Karpas-422 (cell line): ENCODE data around the gene RPIA. TPM values are rescaled to one million over a fixed set of nuclear protein-coding genes. Genes with fewer than 3 reads are reported as not detected.
"Not testable (repeated sequence)": the region's sequence is repeated elsewhere in the genome, so short reads cannot be mapped to it uniquely, and the experiment has no call there.

Experiments
- DNase-seq: peaks from one replicate; pipeline ENCODE4 v3.0.0-alpha.2; 2015
- H2AFZ ChIP-seq: fragments of 200-600 bp; sonication (generic); 2 replicates; pipeline ENCODE4 v1.6.1; 2014; ENCODE audit warnings: antibody characterized with exemption, low read length, mixed read lengths
- H3K27ac ChIP-seq: fragments of 200-600 bp; sonication (generic); 2 replicates; pipeline ENCODE4 v1.5.1; 2014; ENCODE audit warnings: mild to moderate bottlenecking, low read length, moderate library complexity
- H3K27me3 ChIP-seq: fragments of 200-600 bp; sonication (generic); 2 replicates; pipeline ENCODE4 v1.6.1; 2014; ENCODE audit warnings: low read length, mixed read lengths
- H3K36me3 ChIP-seq: fragments of 200-600 bp; sonication (generic); 2 replicates; pipeline ENCODE4 v1.6.1; 2014; ENCODE audit warnings: low read length, mixed read lengths; ENCODE audit not compliant: insufficient read depth
- H3K4me1 ChIP-seq: fragments of 200-600 bp; sonication (generic); 2 replicates; pipeline ENCODE4 v1.6.1; 2014; ENCODE audit warnings: mild to moderate bottlenecking, low read length, mixed read lengths
- H3K4me2 ChIP-seq: fragments of 200-600 bp; sonication (generic); 2 replicates; pipeline ENCODE4 v1.6.1; 2014; ENCODE audit warnings: low read length, low read depth, mild to moderate bottlenecking; ENCODE audit not compliant: poor library complexity, severe bottlenecking
- H3K4me3 ChIP-seq: fragments of 200-600 bp; sonication (generic); 2 replicates; pipeline ENCODE4 v1.5.1; 2014; ENCODE audit warnings: mild to moderate bottlenecking, antibody characterized with exemption, low read length, mixed read lengths
- H3K79me2 ChIP-seq: fragments of 200-600 bp; sonication (generic); 2 replicates; pipeline ENCODE4 v1.6.1; 2014; ENCODE audit warnings: mild to moderate bottlenecking, low read length, mixed read lengths
- H3K9ac ChIP-seq: fragments of 200-600 bp; sonication (generic); 2 replicates; pipeline ENCODE4 v1.6.0; 2014; ENCODE audit warnings: low read length
- H3K9me2 ChIP-seq: fragments of 200-600 bp; sonication (generic), shearing (Covaris generic); replicated peaks from 2 replicates; pipeline ENCODE4 v1.6.0; 2014; ENCODE audit warnings: mild to moderate bottlenecking, low read length, moderate library complexity; ENCODE audit not compliant: insufficient read depth
- H3K9me3 ChIP-seq: fragments of 300-700, 200-600 bp; sonication (generic); 2 replicates; pipeline ENCODE4 v1.6.1; 2014; ENCODE audit warnings: low read length, mixed read lengths
- H4K20me1 ChIP-seq: fragments of 200-600 bp; sonication (generic); 2 replicates; pipeline ENCODE4 v1.6.1; 2014; ENCODE audit warnings: mild to moderate bottlenecking, antibody characterized with exemption, low read length, low read depth; ENCODE audit not compliant: insufficient read depth
- total RNA-seq: library from RNA; depleted of rRNA; stranded (reverse); fragments of >200 nt; shearing (Covaris generic); gene quantifications from 2 replicates; pipeline ENCODE4 v1.2.3, GENCODE V29; 2014; ENCODE audit warnings: low replicate concordance; rRNA removed

The RPIA gene
- 36.4 and 72.0 TPM in 2 replicates for total RNA-seq

- peak within 1 kb of the TSS; percentile 82 for H3K4me3 ChIP-seq
- peak; percentile 100 for DNase-seq
- H4K20me1 ChIP-seq, result no peaks in the 10 kb centered on the region; the same call in 1 of the 2 replicates
- no peaks in the 10 kb centered on the region for H3K9me2 ChIP-seq
- H2AFZ ChIP-seq, result peak within 1 kb of the TSS; percentile 62; the same call in 1 of the 2 replicates
- peaks cover 44% of the 10 kb centered on the region for H3K4me1 ChIP-seq
- no peaks in the 10 kb centered on the region for H3K27me3 ChIP-seq
- H3K9me3 ChIP-seq, result no peaks in the 10 kb centered on the region
- peak within 1 kb of the TSS; percentile 89 for H3K4me2 ChIP-seq
- H3K36me3 ChIP-seq, result no peaks in the 10 kb centered on the region
- peak within 1 kb of the TSS; percentile 79 for H3K27ac ChIP-seq
- H3K9ac ChIP-seq, result peak within 1 kb of the TSS; percentile 91
- peaks cover 62% of the 10 kb centered on the region for H3K79me2 ChIP-seq
Observed at GRCh38 chr2:88691339-88692183, at the start of gene RPIA. TSS of gene RPIA (plus strand) at chr2:88691673. CDS start at chr2:88691699, 26 bp downstream.

DNA sequence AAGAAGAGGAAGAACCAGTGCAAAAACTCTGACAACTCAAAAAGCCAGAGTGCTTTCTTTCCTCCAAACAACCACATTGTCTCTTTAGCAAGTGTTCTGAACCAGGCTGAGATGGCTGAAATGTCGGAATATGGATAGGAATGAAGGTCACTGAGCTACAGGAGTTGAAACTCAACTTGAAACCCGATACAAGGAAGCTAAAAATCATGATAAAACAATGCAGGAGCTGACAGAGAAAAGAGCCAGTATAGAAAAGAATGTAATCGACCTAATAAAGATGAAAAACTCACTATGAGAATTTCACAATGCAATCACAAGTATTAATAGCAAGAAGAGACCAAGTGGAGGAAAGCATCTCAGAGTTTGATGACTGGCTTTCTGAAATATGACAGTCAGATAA is 49.2 kb upstream of the RPIA start:
- H3K79me2 ChIP-seq, result no peaks in the 10 kb centered on the region
- no peak overlapping the region for H2AFZ ChIP-seq
- H3K4me1 ChIP-seq, result peaks cover 14% of the 10 kb centered on the region
- no peaks in the 10 kb centered on the region for H3K27me3 ChIP-seq
- no peaks in the 10 kb centered on the region for H3K36me3 ChIP-seq
- H3K9ac ChIP-seq, result no peak overlapping the region
- no peak overlapping the region for H3K27ac ChIP-seq
- DNase-seq, result no peak
- H3K9me2 ChIP-seq, result no peaks in the 10 kb centered on the region
- no peaks in the 10 kb centered on the region for H3K9me3 ChIP-seq
- no peaks in the 10 kb centered on the region for H4K20me1 ChIP-seq
- no peak overlapping the region for H3K4me2 ChIP-seq
- no peak overlapping the region for H3K4me3 ChIP-seq

DNA sequence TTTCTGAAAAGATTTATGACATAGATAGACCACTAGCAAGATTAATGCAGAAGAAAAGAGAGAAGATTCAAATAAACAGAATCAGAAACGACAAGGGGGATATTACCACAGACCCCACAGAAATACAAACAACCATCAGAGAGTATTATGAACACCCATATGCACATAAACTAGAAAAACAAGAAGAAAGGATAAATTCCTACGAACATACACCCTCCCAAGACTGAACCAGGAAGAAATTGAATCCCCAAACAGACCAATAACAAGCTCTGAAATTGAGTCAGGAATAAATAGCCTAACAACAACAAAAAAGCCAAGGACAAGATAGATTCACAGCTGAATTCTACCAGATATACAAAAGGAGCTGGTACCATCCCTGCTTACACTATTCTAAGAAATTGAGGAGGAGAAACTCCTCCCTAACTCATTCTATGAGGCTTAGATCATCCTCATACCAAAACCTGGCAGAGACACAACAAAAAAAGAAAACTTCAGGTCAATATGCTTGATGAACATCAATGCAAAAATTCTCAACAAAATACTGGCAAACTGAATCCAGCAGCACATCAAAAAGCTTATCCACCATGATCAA is 46.1 kb upstream of the RPIA start:
- not testable (repeated sequence) for H3K9ac ChIP-seq, H4K20me1 ChIP-seq, H3K4me1 ChIP-seq, DNase-seq, H3K4me2 ChIP-seq, H3K36me3 ChIP-seq, H3K79me2 ChIP-seq, H3K9me2 ChIP-seq, H3K9me3 ChIP-seq, H3K27ac ChIP-seq, H3K4me3 ChIP-seq, H3K27me3 ChIP-seq, H2AFZ ChIP-seq

DNA sequence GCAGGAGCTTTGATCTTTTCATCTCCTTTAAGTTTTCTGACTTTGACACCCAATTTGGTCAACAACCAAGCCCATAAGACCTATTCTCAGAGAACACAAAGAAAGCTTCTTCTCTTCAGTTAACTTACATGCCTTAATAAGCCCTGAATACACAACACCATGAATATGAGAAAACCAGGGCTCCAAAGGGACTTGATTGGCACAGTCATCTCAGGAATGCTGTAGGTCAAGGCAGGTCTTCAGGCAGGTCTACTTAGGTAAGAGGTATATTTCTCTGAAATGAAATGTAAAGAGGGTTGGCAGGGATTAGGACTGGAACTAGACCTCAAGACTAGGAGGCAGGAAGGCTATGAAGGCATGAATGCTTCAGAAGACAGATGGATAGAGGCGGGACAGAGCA is 39.8 kb upstream of the RPIA start:
- no peaks in the 10 kb centered on the region for H3K79me2 ChIP-seq
- H3K4me3 ChIP-seq, result no peak overlapping the region
- no peaks in the 10 kb centered on the region for H4K20me1 ChIP-seq
- H3K4me2 ChIP-seq, result no peak overlapping the region
- H3K4me1 ChIP-seq, result no peaks in the 10 kb centered on the region
- no peak overlapping the region for H3K27ac ChIP-seq
- no peaks in the 10 kb centered on the region for H3K36me3 ChIP-seq
- H3K9me3 ChIP-seq, result no peaks in the 10 kb centered on the region
- no peaks in the 10 kb centered on the region for H3K27me3 ChIP-seq
- no peak overlapping the region for H2AFZ ChIP-seq
- no peak for DNase-seq
- no peak overlapping the region for H3K9ac ChIP-seq
- H3K9me2 ChIP-seq, result no peaks in the 10 kb centered on the region

DNA sequence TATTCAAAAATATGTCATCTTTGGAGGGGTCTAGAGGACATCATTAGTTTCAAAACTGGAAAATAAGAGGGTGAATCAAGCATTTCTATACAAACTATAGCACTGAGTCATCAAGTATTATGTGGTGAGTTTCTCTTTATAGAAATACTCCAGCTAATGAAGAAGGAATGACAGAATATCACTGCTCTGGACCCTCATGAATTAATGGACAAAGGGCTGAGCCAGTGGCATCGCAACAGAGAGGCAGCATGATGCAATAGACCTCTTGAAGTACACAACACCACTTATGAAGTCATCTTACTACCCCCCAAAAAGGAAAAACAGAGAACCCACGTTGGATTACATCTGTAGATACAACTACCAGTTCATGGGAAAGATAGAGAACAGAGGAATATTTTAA is 36.8 kb upstream of the RPIA start:
- peaks cover 5% of the 10 kb centered on the region for H3K4me1 ChIP-seq
- H2AFZ ChIP-seq, result no peak overlapping the region
- H3K36me3 ChIP-seq, result no peaks in the 10 kb centered on the region

GRCh38 chr2:88656690-88657089 is 34.8 kb upstream of the RPIA start:
- Histone ChIP-seq H3K9me2 (no peaks in the 10 kb centered on the region), H3K36me3 (no peaks in the 10 kb centered on the region), H3K4me2 (no peak overlapping the region), H3K27ac (no peak overlapping the region), H3K79me2 (no peaks in the 10 kb centered on the region), H2AFZ (no peak overlapping the region), H3K4me1 (peaks cover 5% of the 10 kb centered on the region), H3K9ac (no peak overlapping the region), H3K4me3 (no peak overlapping the region), H3K9me3 (no peaks in the 10 kb centered on the region), H3K27me3 (no peaks in the 10 kb centered on the region), H4K20me1 (no peaks in the 10 kb centered on the region)
- DNase-seq, result no peak

More for the DNA sequence above, 36.8 kb upstream of the RPIA start:
- DNase-seq, result no peak
- no peak overlapping the region for H3K4me3 ChIP-seq
- H4K20me1 ChIP-seq, result no peaks in the 10 kb centered on the region
- H3K79me2 ChIP-seq, result no peaks in the 10 kb centered on the region
- no peaks in the 10 kb centered on the region for H3K9me2 ChIP-seq
- H3K27me3 ChIP-seq, result no peaks in the 10 kb centered on the region
- no peak overlapping the region for H3K4me2 ChIP-seq
- no peak overlapping the region for H3K27ac ChIP-seq
- no peak overlapping the region for H3K9ac ChIP-seq
- H3K9me3 ChIP-seq, result no peaks in the 10 kb centered on the region

- Histone ChIP-seq H3K27me3 (no peaks in the 10 kb centered on the region), H3K9me2 (no peaks in the 10 kb centered on the region), H3K4me2 (no peak overlapping the region), H3K36me3 (no peaks in the 10 kb centered on the region), H3K4me3 (no peak overlapping the region), H3K27ac (no peak overlapping the region), H2AFZ (no peak overlapping the region), H3K9ac (no peak overlapping the region), H3K4me1 (peaks cover 5% of the 10 kb centered on the region), H4K20me1 (no peaks in the 10 kb centered on the region), H3K79me2 (no peaks in the 10 kb centered on the region), H3K9me3 (no peaks in the 10 kb centered on the region)
- no peak for DNase-seq
Observed at GRCh38 chr2:88657131-88657530, 34.3 kb upstream of the RPIA start.

GRCh38 chr2:88658326-88658725 is 33.1 kb upstream of the RPIA start:
- Histone ChIP-seq H3K4me3 (no peak overlapping the region), H3K27me3 (no peaks in the 10 kb centered on the region), H2AFZ (no peak overlapping the region), H3K4me1 (peaks cover 5% of the 10 kb centered on the region), H3K9ac (no peak overlapping the region), H4K20me1 (no peaks in the 10 kb centered on the region), H3K27ac (no peak overlapping the region), H3K36me3 (no peaks in the 10 kb centered on the region), H3K9me2 (no peaks in the 10 kb centered on the region), H3K4me2 (no peak overlapping the region), H3K9me3 (no peaks in the 10 kb centered on the region), H3K79me2 (no peaks in the 10 kb centered on the region)
- DNase-seq, result no peak
